Measurements from ENCODE around the gene PTPRN2. TPM values are rescaled to one million over a fixed set of nuclear protein-coding genes. Genes with fewer than 3 reads are reported as not detected.

PTPRN2 gene
- total and polyA plus RNA-seq, 2 of the 13 experiments (the other 11 are each of a cell fraction or from before 2014, with no cell fraction given) = 2.5 to 24.2 TPM

DNA sequence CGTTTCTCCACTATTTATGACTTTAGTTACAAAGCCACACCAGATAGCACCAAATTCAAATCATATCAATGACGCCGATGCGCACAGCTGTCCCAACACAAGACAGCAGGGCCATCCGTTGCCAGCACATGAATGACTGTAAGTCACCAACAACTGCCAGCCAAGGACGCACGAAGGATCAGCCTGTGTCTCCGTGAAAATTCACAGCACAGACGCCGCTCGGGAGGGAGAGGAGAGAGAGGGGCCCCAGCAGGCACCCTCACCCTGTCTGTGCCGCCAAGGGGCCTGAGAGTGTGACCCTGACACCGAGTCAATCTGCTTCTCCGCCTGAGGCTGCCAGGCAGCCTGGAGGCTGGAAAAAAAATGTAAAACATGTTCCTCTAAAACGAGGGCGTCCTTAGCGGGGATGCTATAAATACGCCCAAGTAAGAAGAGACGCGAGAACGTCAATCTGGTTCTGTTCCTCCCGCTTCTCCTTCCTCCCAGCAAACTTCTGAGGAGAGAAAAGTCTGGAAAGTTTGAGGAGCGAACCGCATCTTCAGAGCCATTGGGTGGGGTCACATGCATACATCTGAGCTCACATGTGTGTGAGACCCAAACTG, 111.2 kb downstream of the PTPRN2 start:
- Histone ChIP-seq H3K27ac (ENCODE audit: extremely low read length, insufficient read depth, low read length) (no peak overlapping the region), H3K4me2 (ENCODE audit: low read depth, low read length) (no peak overlapping the region), H3K9ac (ENCODE audit: insufficient read depth, low read depth, low read length) (no peak overlapping the region), H3K9me3 (ENCODE audit: low read length) (no peaks in the 10 kb centered on the region), H3K79me2 (ENCODE audit: insufficient read depth, low read length) (no peaks in the 10 kb centered on the region), H3K4me3 (replicated peaks in 1 of 3; ENCODE audit: insufficient read depth in 1 of 3, low read depth in 2 of 3, low read length in 3 of 3) (no peak overlapping the region), H2AFZ (ENCODE audit: low read length) (no peak overlapping the region), H4K20me1 (ENCODE audit: insufficient read depth, low read length) (peaks cover 40% of the 10 kb centered on the region), H3K4me1 (ENCODE audit: insufficient read depth, low read length) (no peaks in the 10 kb centered on the region), H3K27me3 (ENCODE audit: control insufficient read depth in 1 of 2, insufficient read depth in 2 of 2, low read length in 2 of 2) (no peaks in the 10 kb centered on the region), H3K36me3 (replicated peaks in 1 of 2; ENCODE audit: control insufficient read depth in 1 of 2, insufficient read depth in 2 of 2, low read length in 2 of 2) (no peaks in the 10 kb centered on the region; a peak in 1 of 5 replicates)
- CTCF ChIA-PET (ENCODE audit: low intra/inter-chr PET ratio, low total read pairs) = no interaction called here
- no TSS peak for BruUV-seq (replicated peaks)
- WGBS (ENCODE audit: low lambda C conversion rate) = 89% methylated on average over 24 of the region's 24 CpGs
- FAIRE-seq = no peak
- ATAC-seq = no peak
- in situ Hi-C loops (cut with HindIII; ENCODE audit: extremely low pct_ligation_motif_present, low pct_unique_long_range_greater_than_20kb) (no loop called here), intact Hi-C loops (cut with micrococcal nuclease; ENCODE audit: unreplicated experiment) (no loop called here)
- TF ChIP-seq ATRX (CRISPR knock-in tag; IDR thresholded peaks at IDR 0.05; ENCODE audit: borderline replicate concordance) (no peak), ZNF775 (CRISPR knock-in tag; IDR thresholded peaks at IDR 0.05; ENCODE audit: borderline replicate concordance) (no peak), ZNF343 (CRISPR knock-in tag; IDR thresholded peaks at IDR 0.05) (no peak), ZNF282 (IDR thresholded peaks at IDR 0.05; ENCODE audit: partially characterized antibody) (no peak), FOSL2 (CRISPR knock-in tag; IDR thresholded peaks at IDR 0.05) (no peak), ZNF33A (CRISPR knock-in tag; IDR thresholded peaks at IDR 0.05; ENCODE audit: borderline replicate concordance) (no peak), NFKBIZ (CRISPR knock-in tag; IDR thresholded peaks at IDR 0.05) (no peak), TMF1 (CRISPR knock-in tag; IDR thresholded peaks at IDR 0.05; ENCODE audit: low read depth) (no peak)
- TF ChIP-seq, protein P1, sequence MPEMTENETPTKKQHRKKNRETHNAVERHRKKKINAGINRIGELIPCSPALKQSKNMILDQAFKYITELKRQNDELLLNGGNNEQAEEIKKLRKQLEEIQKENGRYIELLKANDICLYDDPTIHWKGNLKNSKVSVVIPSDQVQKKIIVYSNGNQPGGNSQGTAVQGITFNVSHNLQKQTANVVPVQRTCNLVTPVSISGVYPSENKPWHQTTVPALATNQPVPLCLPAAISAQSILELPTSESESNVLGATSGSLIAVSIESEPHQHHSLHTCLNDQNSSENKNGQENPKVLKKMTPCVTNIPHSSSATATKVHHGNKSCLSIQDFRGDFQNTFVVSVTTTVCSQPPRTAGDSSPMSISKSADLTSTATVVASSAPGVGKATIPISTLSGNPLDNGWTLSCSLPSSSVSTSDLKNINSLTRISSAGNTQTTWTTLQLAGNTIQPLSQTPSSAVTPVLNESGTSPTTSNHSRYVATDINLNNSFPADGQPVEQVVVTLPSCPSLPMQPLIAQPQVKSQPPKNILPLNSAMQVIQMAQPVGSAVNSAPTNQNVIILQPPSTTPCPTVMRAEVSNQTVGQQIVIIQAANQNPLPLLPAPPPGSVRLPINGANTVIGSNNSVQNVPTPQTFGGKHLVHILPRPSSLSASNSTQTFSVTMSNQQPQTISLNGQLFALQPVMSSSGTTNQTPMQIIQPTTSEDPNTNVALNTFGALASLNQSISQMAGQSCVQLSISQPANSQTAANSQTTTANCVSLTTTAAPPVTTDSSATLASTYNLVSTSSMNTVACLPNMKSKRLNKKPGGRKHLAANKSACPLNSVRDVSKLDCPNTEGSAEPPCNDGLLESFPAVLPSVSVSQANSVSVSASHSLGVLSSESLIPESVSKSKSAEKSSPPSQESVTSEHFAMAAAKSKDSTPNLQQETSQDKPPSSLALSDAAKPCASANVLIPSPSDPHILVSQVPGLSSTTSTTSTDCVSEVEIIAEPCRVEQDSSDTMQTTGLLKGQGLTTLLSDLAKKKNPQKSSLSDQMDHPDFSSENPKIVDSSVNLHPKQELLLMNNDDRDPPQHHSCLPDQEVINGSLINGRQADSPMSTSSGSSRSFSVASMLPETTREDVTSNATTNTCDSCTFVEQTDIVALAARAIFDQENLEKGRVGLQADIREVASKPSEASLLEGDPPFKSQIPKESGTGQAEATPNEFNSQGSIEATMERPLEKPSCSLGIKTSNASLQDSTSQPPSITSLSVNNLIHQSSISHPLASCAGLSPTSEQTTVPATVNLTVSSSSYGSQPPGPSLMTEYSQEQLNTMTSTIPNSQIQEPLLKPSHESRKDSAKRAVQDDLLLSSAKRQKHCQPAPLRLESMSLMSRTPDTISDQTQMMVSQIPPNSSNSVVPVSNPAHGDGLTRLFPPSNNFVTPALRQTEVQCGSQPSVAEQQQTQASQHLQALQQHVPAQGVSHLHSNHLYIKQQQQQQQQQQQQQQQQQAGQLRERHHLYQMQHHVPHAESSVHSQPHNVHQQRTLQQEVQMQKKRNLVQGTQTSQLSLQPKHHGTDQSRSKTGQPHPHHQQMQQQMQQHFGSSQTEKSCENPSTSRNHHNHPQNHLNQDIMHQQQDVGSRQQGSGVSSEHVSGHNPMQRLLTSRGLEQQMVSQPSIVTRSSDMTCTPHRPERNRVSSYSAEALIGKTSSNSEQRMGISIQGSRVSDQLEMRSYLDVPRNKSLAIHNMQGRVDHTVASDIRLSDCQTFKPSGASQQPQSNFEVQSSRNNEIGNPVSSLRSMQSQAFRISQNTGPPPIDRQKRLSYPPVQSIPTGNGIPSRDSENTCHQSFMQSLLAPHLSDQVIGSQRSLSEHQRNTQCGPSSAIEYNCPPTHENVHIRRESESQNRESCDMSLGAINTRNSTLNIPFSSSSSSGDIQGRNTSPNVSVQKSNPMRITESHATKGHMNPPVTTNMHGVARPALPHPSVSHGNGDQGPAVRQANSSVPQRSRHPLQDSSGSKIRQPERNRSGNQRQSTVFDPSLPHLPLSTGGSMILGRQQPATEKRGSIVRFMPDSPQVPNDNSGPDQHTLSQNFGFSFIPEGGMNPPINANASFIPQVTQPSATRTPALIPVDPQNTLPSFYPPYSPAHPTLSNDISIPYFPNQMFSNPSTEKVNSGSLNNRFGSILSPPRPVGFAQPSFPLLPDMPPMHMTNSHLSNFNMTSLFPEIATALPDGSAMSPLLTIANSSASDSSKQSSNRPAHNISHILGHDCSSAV (CRISPR knock-in tag; IDR thresholded peaks at IDR 0.05; ENCODE audit: borderline replicate concordance) = no peak
- TF ChIP-seq, protein P2, sequence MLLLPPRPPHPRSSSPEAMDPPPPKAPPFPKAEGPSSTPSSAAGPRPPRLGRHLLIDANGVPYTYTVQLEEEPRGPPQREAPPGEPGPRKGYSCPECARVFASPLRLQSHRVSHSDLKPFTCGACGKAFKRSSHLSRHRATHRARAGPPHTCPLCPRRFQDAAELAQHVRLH (CRISPR knock-in tag; IDR thresholded peaks at IDR 0.05; ENCODE audit: borderline replicate concordance, low read depth) = no peak
- TF ChIP-seq, protein P3, sequence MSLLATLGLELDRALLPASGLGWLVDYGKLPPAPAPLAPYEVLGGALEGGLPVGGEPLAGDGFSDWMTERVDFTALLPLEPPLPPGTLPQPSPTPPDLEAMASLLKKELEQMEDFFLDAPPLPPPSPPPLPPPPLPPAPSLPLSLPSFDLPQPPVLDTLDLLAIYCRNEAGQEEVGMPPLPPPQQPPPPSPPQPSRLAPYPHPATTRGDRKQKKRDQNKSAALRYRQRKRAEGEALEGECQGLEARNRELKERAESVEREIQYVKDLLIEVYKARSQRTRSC (CRISPR knock-in tag; IDR thresholded peaks at IDR 0.05; ENCODE audit: low read depth) = no peak
- POLR2A ChIA-PET = no interaction called here
- no peak for DNase-seq (ENCODE audit: low spot score)
